ENCODE measurements around the gene GRID2.
"Not testable (repeated sequence)": the region's sequence is repeated elsewhere in the genome, so short reads cannot be mapped to it uniquely, and the experiment has no call there.

Gene GRID2

DNA sequence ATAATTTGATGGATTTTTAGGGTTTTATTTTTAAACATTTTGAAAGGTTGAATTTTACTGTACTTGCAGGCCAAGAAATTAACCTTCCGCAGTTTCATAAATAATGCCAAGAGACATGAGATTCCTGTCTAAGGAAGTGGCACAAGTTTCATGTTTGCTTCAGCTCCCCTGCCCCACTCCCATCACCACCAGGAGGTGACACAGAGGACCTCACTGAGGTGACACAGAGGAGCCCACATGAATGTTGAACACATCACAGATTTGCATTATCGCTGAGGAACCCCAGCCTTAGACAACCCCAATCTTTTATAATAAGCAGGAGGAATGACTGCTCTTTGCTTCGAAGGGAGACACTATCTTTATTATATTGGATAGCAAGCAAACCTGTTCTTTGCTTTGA lies 1033.4 kb downstream of the GRID2 start:
- DNase-seq (ENCODE audit: extremely low spot score, insufficient read length, low read depth) (no peak), FAIRE-seq (no peak)

DNA sequence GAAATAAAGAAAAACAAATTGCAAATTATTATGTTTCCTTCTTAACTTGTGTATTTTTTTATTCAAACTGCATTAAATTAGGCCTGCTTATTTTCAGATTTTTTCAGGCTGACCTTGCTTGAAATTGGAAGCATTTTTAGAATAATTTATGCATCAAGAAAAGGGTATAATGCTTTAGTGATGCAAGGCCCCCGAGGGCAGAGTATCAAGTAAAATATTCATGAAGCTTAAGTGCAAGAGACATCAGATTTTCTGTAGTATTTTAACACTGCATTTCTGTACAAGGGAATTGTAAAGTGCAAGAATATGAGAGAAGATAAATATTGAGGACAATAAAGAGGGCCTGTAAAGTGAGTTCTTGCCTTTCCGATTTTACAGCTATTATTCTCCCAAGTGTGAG lies 1039.0 kb downstream of the GRID2 start:
- no peak for DNase-seq (ENCODE audit: extremely low spot score, insufficient read length, low read depth)
- no peak for FAIRE-seq

DNA sequence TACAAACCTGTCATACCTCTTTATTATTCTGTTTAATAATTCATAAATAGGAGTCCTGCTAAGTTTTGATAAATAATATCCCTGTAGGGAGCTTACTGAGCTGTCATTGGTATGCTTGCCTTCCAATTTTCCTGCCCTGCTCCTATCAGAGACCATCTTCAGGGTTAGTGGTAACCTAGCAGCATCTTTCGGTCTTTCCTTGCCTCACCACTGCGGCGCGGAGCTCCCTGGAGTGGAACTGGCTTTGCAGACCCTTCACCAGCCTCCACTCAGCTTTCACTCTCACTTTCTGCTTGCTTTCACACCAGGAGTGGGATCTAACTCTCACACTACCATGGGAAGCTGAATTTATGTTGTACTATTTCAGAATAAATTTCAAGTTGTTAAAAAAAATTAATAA lies 1043.1 kb downstream of the GRID2 start:
- no peak for DNase-seq (ENCODE audit: extremely low spot score, insufficient read length, low read depth)
- no peak for FAIRE-seq

- no peak for DNase-seq (ENCODE audit: extremely low spot score, insufficient read length, low read depth)
- no peak for FAIRE-seq
Observed at GRCh38 chr4:93348896-93349295, 1045.1 kb downstream of the GRID2 start.

DNA sequence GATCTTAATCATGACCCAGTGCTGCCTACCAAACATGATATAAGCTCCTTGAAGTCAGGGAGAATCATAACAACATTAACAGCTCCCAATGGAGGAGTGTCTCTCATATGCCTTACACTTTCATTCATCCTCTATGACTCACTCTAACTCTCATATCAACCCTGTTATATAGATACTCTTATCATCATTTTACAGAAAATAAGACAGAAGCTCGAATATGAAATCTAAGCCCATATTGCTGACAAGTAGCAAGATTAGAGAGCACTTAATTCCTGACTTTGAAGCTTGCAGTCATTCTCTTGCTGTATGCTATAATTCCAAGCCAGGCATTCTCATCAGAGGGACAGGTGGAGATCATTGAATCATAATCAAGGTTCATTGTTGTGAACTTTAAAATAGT lies 1048.1 kb downstream of the GRID2 start:
- no peak for FAIRE-seq

GRCh38 chr4:93355411-93355810 lies 1051.6 kb downstream of the GRID2 start:
- no peak for DNase-seq (ENCODE audit: extremely low spot score, insufficient read length, low read depth)

More for the DNA sequence above, 1048.1 kb downstream of the GRID2 start:
- DNase-seq (ENCODE audit: extremely low spot score, insufficient read length, low read depth), result no peak

DNA sequence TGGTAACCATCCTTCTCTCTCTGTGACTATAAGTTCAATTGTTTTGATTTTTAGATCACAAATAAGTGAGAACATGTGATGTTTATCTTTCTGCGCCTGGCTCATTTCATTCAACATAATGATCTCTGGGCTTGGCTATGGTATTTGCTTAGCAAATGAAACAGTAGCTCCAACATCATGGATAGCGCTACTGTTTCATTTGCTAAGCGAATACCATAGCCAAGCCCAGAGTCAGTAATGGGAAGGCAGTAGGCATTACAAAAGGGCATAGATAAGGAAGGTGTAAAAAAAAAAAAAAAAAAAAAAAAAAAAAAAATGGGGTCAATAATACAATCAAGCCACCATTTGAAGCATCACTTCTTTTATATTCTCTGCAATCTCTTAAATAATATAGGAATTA lies 1055.8 kb downstream of the GRID2 start:
- DNase-seq (ENCODE audit: extremely low spot score, insufficient read length, low read depth), result no peak
- no peak for FAIRE-seq

More at GRCh38 chr4:93355411-93355810, 1051.6 kb downstream of the GRID2 start:
- no peak for FAIRE-seq

GRCh38 chr4:93366169-93366755 lies 1062.5 kb downstream of the GRID2 start:
- not testable (repeated sequence) for FAIRE-seq; DNase-seq (ENCODE audit: extremely low spot score, insufficient read length, low read depth)

GRCh38 chr4:93368968-93369367 lies 1065.2 kb downstream of the GRID2 start:
- no peak for DNase-seq (ENCODE audit: extremely low spot score, insufficient read length, low read depth)
- no peak for FAIRE-seq

- no peak for DNase-seq (ENCODE audit: extremely low spot score, insufficient read length, low read depth)
- no peak for FAIRE-seq
Observed at GRCh38 chr4:93370256-93370655, 1066.5 kb downstream of the GRID2 start.

DNA sequence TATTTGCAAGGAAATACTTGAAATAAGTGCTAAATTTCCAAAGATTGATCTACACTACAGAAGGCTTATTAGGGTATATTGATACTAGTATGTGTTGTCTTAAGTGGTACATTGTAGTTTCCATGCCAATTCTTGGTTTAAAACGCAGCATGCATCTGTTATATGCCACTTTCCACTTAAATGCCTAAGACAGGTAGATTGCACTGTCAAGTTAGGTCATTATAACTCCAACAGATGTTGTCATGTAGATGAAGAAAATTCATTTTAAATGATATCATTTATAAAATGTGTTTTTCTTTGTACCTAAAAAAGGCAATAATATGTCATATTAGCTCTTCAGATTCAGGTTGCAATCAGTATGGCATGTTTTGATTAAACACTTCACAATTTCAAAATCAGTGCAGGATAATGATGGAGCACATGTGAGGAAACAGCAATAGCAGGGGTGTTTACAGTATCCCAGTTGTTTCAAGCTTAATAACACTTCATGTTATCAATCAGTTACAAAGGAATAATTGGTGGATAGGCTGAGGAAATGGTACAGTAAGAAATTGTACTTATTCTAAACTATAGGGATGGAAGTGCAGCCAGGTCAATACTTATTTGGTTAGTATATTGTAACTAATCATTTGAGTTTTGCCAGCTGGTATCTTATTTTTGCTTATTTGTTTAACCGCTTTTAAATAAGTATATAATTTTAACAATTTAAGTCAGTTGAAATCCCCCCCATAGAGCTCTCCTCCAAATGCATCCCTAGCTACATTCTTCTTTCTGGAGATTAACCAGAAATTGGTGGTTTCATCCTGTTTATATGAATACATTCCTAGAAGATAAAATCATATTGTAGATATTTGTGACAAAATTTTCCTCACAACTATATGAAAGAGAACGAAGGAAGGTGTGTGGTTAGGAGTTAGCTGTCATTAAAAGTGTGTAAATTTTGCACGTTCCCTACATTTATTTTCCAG lies 1070.4 kb downstream of the GRID2 start:
- no peak for DNase-seq (ENCODE audit: extremely low spot score, insufficient read length, low read depth)
- no peak for FAIRE-seq

- DNase-seq (ENCODE audit: extremely low spot score, insufficient read length, low read depth) (no peak), FAIRE-seq (no peak)
Observed at GRCh38 chr4:93384241-93384640, 1080.5 kb downstream of the GRID2 start.

GRCh38 chr4:93384887-93385286 lies 1081.1 kb downstream of the GRID2 start:
- FAIRE-seq (no peak), DNase-seq (ENCODE audit: extremely low spot score, insufficient read length, low read depth) (no peak)

DNA sequence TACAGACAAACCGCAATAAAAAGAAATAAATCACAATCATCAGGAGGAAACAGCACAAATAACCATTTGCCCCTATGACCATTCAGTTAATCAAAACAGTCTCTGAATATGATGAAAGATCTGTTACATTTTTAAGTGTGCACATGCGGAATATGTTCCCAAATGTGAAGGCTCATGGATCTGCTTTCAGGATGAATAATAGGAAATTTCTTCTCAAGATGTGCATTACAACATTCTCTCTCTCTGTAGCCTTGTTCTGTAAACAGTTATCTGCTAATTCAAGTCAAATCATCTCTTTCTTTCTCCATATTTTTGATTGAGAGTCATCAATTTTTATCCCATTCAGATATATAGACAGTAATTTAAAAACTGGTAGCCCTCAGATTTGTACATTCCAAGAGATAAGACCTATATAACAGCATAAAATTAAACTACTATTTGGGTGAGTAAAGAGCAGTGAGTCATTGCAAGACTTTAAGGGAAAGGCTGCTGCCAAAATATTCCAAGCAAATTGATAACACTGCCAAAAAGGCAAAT lies 1090.8 kb downstream of the GRID2 start:
- DNase-seq (ENCODE audit: extremely low spot score, insufficient read length, low read depth), result no peak
- no peak for FAIRE-seq

GRCh38 chr4:93396272-93396671 lies 1092.5 kb downstream of the GRID2 start:
- DNase-seq (ENCODE audit: extremely low spot score, insufficient read length, low read depth) (no peak), FAIRE-seq (no peak)

DNA sequence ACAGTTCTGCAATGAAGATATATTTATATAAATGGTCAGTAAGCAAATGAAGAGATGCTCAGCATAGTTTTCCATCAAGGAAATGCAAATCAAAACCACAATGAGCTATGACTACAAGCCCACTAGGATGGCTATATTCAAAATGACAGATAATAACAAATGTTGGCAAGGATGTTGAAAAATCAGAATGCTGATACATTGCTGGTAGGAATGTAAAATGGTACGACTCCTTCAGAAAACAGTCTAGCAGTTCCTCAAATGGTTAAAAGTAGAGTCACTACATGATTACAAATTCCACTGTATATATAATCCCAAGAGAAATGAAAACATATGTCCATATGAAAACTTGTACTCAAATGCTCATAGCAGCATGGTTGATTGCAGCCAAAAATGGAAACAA lies 1099.8 kb downstream of the GRID2 start:
- DNase-seq (ENCODE audit: extremely low spot score, insufficient read length, low read depth) (no peak), FAIRE-seq (no peak)

DNA sequence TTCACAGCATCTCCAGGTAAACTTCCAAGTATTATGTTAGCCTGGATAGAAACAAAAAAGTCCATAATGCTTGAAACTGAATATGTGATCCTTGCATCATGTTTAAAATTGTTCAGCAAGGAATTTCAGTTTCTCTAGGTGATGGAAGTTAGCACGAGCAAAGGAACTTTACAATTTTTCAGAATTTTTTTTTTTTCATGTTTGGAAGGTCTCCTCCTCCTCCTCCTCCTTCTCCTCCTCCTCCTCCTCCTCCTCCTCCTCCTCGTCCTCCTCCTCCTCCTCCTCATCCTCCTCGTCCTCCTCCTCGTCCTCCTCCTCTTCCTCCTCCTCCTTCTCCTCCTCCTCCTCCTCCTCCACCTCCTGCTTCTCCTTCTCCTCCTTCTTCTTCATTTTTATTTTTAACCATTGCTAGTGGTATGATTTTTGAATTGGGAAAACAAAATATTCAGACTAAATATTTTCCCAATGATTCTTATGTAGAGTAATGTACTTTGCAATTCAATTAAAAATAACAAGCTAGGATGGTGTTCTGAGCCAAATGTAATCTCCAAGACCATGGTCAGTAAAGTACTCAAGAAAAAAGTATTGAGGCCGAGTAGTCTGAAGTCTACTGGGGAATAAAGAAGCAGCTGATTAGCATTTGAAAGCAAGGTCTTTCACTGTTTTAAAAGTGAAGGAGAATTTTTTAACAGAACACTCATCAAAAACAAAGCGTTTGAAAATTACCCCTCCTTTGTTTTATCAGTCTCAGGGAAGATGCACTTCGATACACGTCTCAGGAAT lies 1103.9 kb downstream of the GRID2 start:
- DNase-seq (ENCODE audit: extremely low spot score, insufficient read length, low read depth) (no peak), FAIRE-seq (no peak)

GRCh38 chr4:93409035-93409434 lies 1105.3 kb downstream of the GRID2 start:
- FAIRE-seq, result no peak
- DNase-seq (ENCODE audit: extremely low spot score, insufficient read length, low read depth), result no peak

DNA sequence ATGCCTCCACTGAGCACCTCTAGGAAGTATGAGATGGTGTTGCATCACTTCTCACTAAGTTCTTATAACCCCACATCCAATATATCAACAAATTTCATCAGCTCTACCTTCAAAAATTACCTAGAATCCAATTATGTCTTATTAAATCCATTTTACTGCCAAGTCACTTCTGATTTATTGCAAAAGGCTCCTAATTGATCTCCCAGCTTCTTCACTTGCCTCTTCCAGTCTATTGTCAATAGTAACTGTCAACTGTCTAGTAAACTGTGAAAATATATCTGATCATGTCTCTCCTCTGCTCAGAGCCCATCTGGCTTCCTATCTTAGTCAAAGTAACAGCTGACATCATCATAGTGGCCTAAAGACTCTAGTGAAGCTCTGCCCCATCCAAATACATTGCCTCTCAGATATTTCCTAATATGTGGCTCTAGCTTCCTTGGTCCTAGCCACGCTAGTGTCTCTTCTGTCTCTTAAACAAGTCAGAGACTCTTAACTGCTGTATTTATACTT lies 1110.3 kb downstream of the GRID2 start:
- DNase-seq (ENCODE audit: extremely low spot score, insufficient read length, low read depth), result no peak
- no peak for FAIRE-seq

Data from GM18507 (cell line).